Measurements from ENCODE around the gene SCD. TPM values are rescaled to one million over a fixed set of nuclear protein-coding genes. Genes with fewer than 3 reads are reported as not detected.

The SCD gene
- total RNA-seq, 2 experiments from 2014 or later: 231 to 232 TPM

- Mint-ChIP-seq H3K9me3 (no peaks in the 10 kb centered on the region), H3K27me3 (no peaks in the 10 kb centered on the region), H3K27ac (no peak overlapping the region), H3K36me3 (peaks cover 2% of the 10 kb centered on the region), H3K4me1 (peaks cover 2% of the 10 kb centered on the region), H3K4me3 (no peak overlapping the region)
- no peak for DNase-seq
These were observed 44.4 kb downstream of the SCD start for GRCh38 chr10:100391163-100392002.

- Mint-ChIP-seq H3K27me3 (no peaks in the 10 kb centered on the region), H3K36me3 (no peaks in the 10 kb centered on the region), H3K27ac (no peak overlapping the region), H3K9me3 (no peaks in the 10 kb centered on the region), H3K4me3 (no peak overlapping the region), H3K4me1 (peaks cover 2% of the 10 kb centered on the region)
- DNase-seq: no peak
These were observed 45.6 kb downstream of the SCD start for GRCh38 chr10:100392686-100393003.

- no peak overlapping the region for H3K4me3 Mint-ChIP-seq
- no peaks in the 10 kb centered on the region for H3K27me3 Mint-ChIP-seq
- H3K27ac Mint-ChIP-seq: no peak overlapping the region
- DNase-seq: no peak
- H3K4me1 Mint-ChIP-seq: peaks cover 2% of the 10 kb centered on the region
- H3K9me3 Mint-ChIP-seq: no peaks in the 10 kb centered on the region
- H3K36me3 Mint-ChIP-seq: no peaks in the 10 kb centered on the region
These were observed 48.6 kb downstream of the SCD start for GRCh38 chr10:100395626-100396025.

DNA sequence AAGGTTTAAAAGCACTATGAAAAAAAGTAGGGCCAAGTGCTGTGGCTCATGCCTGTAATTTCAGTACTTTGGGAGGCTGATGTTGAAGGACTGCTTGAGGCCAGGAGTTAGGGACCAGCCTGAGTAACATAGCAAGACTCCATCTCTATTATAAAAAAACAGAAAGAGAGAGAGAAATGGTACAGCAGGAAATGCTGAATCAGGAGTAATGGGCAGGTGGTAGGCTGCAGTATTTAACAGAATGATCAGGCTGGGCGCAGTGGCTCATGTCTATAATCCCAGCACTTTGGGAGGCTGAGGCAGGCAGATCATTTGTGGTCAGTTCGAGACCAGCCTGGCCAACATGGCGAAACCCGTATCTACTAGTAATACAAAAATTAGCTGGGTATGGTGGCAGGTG lies 49.6 kb downstream of the SCD start:
- H3K9me3 Mint-ChIP-seq: no peaks in the 10 kb centered on the region
- peaks cover 2% of the 10 kb centered on the region for H3K4me1 Mint-ChIP-seq
- no peaks in the 10 kb centered on the region for H3K36me3 Mint-ChIP-seq
- H3K4me3 Mint-ChIP-seq: no peak overlapping the region
- no peaks in the 10 kb centered on the region for H3K27me3 Mint-ChIP-seq
- no peak for DNase-seq
- H3K27ac Mint-ChIP-seq: no peak overlapping the region

DNA sequence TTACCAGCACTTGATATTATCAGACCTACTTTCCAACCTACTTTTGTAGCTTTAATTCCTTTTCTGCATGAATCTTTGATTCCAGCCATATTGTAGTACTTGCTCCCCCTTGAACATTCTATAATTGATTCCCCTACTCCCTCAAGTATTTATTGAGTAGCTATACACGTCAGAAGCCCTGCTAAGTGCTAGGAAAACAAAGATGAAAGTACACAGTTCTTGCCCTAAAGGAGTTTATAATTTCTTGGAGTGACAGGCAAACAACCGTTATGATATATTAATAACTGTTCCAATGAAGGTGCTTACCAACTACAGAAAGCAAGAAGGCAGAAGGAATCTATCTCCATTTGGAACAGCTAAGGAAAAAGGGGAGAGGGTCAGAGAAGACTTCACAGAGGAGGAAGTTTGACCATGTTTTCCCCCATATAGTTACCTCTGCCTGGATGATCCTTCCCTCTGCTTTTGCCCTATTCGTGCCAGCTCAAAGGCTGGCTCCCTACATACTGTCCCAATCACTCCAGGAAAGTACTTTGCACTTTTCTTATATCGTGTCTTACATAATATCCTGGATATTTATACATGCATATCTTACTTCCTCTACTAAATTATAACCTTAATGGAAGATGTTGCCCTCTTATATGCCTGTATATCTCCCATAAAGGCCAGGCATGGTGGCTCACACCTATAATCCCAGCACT lies 54.7 kb downstream of the SCD start:
- H3K36me3 Mint-ChIP-seq: peaks cover under 1% of the 10 kb centered on the region
- no peak overlapping the region for H3K4me3 Mint-ChIP-seq
- H3K27ac Mint-ChIP-seq: no peak overlapping the region
- H3K27me3 Mint-ChIP-seq: no peaks in the 10 kb centered on the region
- no peaks in the 10 kb centered on the region for H3K9me3 Mint-ChIP-seq
- H3K4me1 Mint-ChIP-seq: no peaks in the 10 kb centered on the region
- no peak for DNase-seq

DNA sequence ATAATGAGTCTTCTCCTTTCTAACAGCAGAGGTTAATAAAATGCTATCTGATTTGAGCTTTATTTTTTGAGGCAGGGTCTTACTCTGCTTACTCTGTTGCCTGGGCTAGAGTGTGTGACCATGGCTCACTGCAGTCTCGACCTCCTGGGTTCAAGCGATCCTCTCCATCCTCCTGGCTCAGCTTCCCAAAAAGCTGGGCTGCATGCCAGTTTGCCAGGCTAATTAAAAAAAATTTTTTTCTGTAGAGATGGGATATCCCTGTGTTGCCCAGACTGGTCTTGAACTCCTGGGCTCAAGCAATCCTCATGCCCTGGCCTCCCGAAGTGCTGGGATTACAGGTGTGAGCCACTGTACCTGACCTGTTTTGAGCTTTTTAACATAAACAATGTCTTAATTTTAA lies 56.7 kb downstream of the SCD start:
- H3K27ac Mint-ChIP-seq: no peak overlapping the region
- H3K4me1 Mint-ChIP-seq: no peaks in the 10 kb centered on the region
- H3K27me3 Mint-ChIP-seq: no peaks in the 10 kb centered on the region
- no peaks in the 10 kb centered on the region for H3K9me3 Mint-ChIP-seq
- DNase-seq: no peak
- H3K4me3 Mint-ChIP-seq: no peak overlapping the region
- peaks cover 6% of the 10 kb centered on the region for H3K36me3 Mint-ChIP-seq

GRCh38 chr10:100413173-100413572 lies 66.1 kb downstream of the SCD start:
- H3K4me1 Mint-ChIP-seq: no peaks in the 10 kb centered on the region
- H3K36me3 Mint-ChIP-seq: no peaks in the 10 kb centered on the region
- no peaks in the 10 kb centered on the region for H3K9me3 Mint-ChIP-seq
- H3K27me3 Mint-ChIP-seq: peaks cover 2% of the 10 kb centered on the region
- no peak overlapping the region for H3K4me3 Mint-ChIP-seq
- no peak overlapping the region for H3K27ac Mint-ChIP-seq
- DNase-seq: no peak

Other genes with a start within 250 kb of the SCD start
- 10 to 100 TPM; 19.6 to 21.4 TPM for gene ERLIN1, start 161.2 kb upstream of the SCD start, total RNA-seq
- 10 to 100 TPM; 35.5 to 37.8 TPM for gene CHUK, start 117.6 kb upstream of the SCD start, total RNA-seq
- gene CWF19L1, start 79.6 kb upstream of the SCD start, total RNA-seq: 10 to 100 TPM; 53.6 to 55.0 TPM
- gene BLOC1S2, start 60.6 kb upstream of the SCD start, total RNA-seq: 10 to 100 TPM; 57.1 to 62.6 TPM
- gene PKD2L1, start 17.0 kb upstream of the SCD start, total RNA-seq: not detected
- under 1 TPM in 1 of 2 experiments, not detected in 1; 0.16 TPM for gene WNT8B, start 115.8 kb downstream of the SCD start, total RNA-seq
- 10 to 100 TPM; 14.6 to 17.5 TPM for gene SEC31B, start 172.6 kb downstream of the SCD start, total RNA-seq
- 100 to 1,000 TPM; 311 to 324 TPM for gene NDUFB8, start 182.6 kb downstream of the SCD start, total RNA-seq
- 10 to 100 TPM; 39.0 to 42.1 TPM for gene HIF1AN, start 188.7 kb downstream of the SCD start, total RNA-seq

Measured in activated naive CD8-positive, alpha-beta T cell treated with anti-CD3 and anti-CD28 coated beads for 36 hours (primary cell).